GM12891 (cell line): ENCODE data around the gene USP20.

Experiments
- DNase-seq: peaks from one replicate; pipeline ENCODE4 v3.0.0; 2011; ENCODE audit warnings: low spot score; ENCODE audit not compliant: insufficient read length
- FAIRE-seq: peaks from 2 replicates; lab custom pipeline; 2011; peaks lifted over from hg19 to GRCh38; lab: Jason Lieb, UNC
- PAX5 ChIP-seq: IDR thresholded peaks from 2 replicates; pipeline ENCODE4 v1.6.1; 2011; ENCODE audit warnings: low read length, moderate library complexity, mild to moderate bottlenecking; ENCODE audit not compliant: insufficient read depth, severe bottlenecking
- POLR2A ChIP-seq: IDR thresholded peaks from 2 replicates; pipeline ENCODE4 v1.6.1; 2011; ENCODE audit warnings: low read depth, low read length, control low read depth
- POLR2AphosphoS5 ChIP-seq: IDR thresholded peaks from 2 replicates; pipeline ENCODE4 v1.6.1; 2011; ENCODE audit warnings: low read depth, low read length, control low read depth
- POU2F2 ChIP-seq: IDR thresholded peaks from 2 replicates; pipeline ENCODE4 v1.6.1; 2011; ENCODE audit warnings: low read depth, mild to moderate bottlenecking, control low read depth, low read length, moderate library complexity
- SPI1 ChIP-seq: IDR thresholded peaks from 2 replicates; pipeline ENCODE4 v1.6.1; 2011; ENCODE audit warnings: low read depth, low read length, control low read depth
- TAF1 ChIP-seq: IDR thresholded peaks from 2 replicates; pipeline ENCODE4 v1.6.1; 2011; ENCODE audit warnings: low read depth, low read length, control low read depth

Gene USP20

DNA sequence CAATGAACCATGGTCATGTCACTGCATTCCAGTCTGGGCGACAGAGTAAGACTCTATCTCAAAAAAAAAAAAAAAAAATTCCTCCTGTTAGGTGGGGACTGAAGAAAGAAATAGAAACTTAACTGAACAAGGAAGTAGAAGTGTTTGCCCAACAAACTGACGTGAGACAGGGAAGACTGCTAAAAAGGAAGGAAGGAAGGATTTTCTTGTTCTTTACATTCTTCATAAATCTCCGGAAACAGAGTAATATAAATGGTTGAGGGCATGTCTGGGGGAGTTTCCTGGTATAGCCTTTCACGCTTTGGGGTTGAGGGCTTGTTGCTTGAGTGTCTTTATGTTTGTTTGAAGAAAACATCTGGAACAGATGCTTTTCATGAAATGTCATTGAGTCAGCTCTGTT, 29.2 kb upstream of the USP20 start:
- FAIRE-seq (no peak), DNase-seq (no peak)
- TF ChIP-seq POLR2AphosphoS5: no peak
- TF ChIP-seq SPI1: no peak
- TF ChIP-seq POLR2A: no peak
- no peak for TF ChIP-seq POU2F2
- no peak for TF ChIP-seq PAX5
- no peak for TF ChIP-seq TAF1

DNA sequence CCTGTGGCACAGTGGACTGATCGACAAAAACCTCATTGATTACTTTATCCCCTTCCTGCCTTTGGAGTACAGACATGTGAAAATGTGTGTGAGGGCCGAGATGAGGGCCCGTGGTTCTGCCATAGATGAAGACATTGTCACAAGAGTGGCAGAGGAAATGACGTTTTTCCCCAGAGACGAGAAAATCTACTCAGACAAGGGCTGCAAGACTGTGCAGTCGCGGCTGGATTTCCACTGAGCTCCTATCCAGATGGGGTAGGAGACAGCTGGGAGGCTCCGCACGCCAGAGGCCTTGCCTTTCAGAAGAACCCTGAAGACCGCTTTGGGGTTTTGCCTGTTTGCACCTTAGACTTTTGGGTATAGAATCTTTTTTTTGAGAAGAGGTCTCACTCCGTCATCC, 25.9 kb upstream of the USP20 start:
- DNase-seq: no peak
- TF ChIP-seq POU2F2 (no peak), SPI1 (no peak), POLR2A (no peak), TAF1 (no peak), POLR2AphosphoS5 (no peak)

DNA sequence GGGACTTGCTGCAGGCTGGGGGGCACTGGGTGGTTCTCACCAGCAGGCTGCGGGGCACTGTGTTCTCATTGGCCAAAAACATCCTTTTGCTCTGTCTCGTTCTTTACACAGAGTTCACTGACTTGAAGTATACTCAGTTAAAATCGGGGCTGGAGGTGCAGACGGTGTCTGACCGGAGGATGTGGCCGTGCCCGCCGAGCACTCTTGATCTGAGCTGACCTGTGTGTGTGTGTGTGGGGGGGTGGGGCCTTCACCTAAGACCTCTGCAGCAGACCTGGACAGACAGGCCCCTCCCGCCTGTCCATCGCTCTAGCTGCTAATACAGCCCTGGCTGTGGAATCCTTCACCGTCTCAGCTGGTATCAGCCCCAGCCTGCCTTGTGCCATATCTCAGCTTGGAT, 25.1 kb upstream of the USP20 start:
- no peak for FAIRE-seq
- no peak for TF ChIP-seq SPI1
- TF ChIP-seq POLR2AphosphoS5: no peak
- TF ChIP-seq TAF1: no peak
- TF ChIP-seq POLR2A: no peak
- DNase-seq: no peak

More for the DNA sequence above, 25.9 kb upstream of the USP20 start:
- FAIRE-seq: no peak

- DNase-seq (no peak), FAIRE-seq (no peak)
- TF ChIP-seq PAX5: no peak
- TF ChIP-seq POLR2A: no peak
- TF ChIP-seq POU2F2: no peak
- no peak for TF ChIP-seq TAF1
- no peak for TF ChIP-seq SPI1
- TF ChIP-seq POLR2AphosphoS5: no peak
Observed at GRCh38 chr9:129810788-129811187, 24.5 kb upstream of the USP20 start.

GRCh38 chr9:129811967-129812363, 23.3 kb upstream of the USP20 start:
- FAIRE-seq (no peak), DNase-seq (no peak)
- TF ChIP-seq POLR2AphosphoS5 (no peak), POU2F2 (no peak), PAX5 (no peak), SPI1 (no peak), POLR2A (no peak), TAF1 (no peak)

GRCh38 chr9:129812385-129812784, 22.9 kb upstream of the USP20 start:
- TF ChIP-seq POLR2AphosphoS5 (peak; percentile 72; the same call in 1 of the 2 replicates), TAF1 (no peak)
- FAIRE-seq (no peak), DNase-seq (no peak)

DNA sequence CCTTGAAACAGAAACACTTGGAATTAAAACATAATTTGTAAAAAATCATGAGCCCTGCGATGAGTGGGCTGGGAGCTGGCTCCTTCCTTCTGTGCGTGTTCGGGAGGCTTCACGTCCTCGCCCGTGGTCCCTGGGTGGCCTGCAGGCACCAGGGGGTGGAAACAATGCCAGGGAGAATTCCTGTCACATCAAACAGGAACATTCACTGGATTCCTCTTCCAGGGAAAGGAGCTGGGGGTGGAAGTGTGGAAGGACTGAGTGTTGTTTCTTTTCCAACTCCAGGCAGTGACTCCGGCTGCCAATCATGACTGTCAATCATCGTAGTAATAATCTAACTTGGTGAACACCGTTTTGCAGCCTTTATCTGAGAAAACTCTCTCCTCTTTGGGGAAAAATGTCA, 21.6 kb upstream of the USP20 start:
- no peak for FAIRE-seq
- TF ChIP-seq POLR2A (no peak), PAX5 (no peak), POLR2AphosphoS5 (no peak), POU2F2 (no peak), TAF1 (no peak), SPI1 (no peak)
- no peak for DNase-seq

- FAIRE-seq: no peak
- no peak for TF ChIP-seq TAF1
- TF ChIP-seq SPI1: no peak
- no peak; the same call in 1 of the 2 replicates for TF ChIP-seq POLR2AphosphoS5
- peak; percentile 10; the same call in 1 of the 2 replicates for TF ChIP-seq POLR2A
- DNase-seq: no peak
Observed at GRCh38 chr9:129814432-129815223, 20.6 kb upstream of the USP20 start.

DNA sequence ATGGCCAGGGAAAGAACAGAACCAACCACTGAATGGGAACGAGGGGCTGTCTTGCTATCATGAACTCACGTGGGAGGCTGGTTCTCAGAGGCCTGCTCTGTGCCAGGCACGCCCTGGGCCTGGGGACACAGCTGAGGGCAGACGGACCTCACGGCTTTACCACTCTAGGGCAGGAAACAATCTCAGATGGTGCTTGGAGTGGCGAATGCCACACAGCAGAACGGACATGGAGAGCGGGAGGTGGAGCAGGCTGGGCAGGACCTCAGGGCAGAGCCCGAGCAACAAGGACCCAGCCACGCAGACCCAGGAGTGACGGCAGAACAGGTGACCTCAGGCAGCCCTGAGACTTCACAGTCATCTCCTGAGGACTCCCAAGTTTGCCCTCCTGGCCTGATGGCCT, 20.0 kb upstream of the USP20 start:
- no peak for DNase-seq
- FAIRE-seq: no peak
- TF ChIP-seq POLR2AphosphoS5: no peak
- TF ChIP-seq POLR2A: no peak
- no peak for TF ChIP-seq SPI1
- TF ChIP-seq POU2F2: no peak
- TF ChIP-seq TAF1: no peak
- no peak for TF ChIP-seq PAX5
